HepG2 (cell line): ENCODE results near the gene SLC2A14. TPM values are rescaled to one million over a fixed set of nuclear protein-coding genes. Genes with fewer than 3 reads are reported as not detected.
"Not testable (repeated sequence)": the region's sequence is repeated elsewhere in the genome, so short reads cannot be mapped to it uniquely, and the experiment has no call there.

Experiments used
- ATAC-seq: fragments of 200-7000 bp; cut with Tn5 transposase; 3 replicates; pipeline ENCODE4 v1.9.1; 2020; ENCODE audit warnings: mild to moderate bottlenecking, moderate library complexity
- BruUV-seq: library from RNA; stranded (reverse); fragments of 400-500 nt; replicated peaks from 2 replicates; lab custom pipeline; 2021; lab: Mats Ljungman, UMichigan
- CTCF ChIA-PET: fragments of 300-600 bp; formaldehyde crosslinking; extraction: SDS; loops from one replicate; lab custom pipeline; 2021; ENCODE audit warnings: low total read pairs, inconsistent platforms, low intra/inter-chr PET ratio; lab: Yijun Ruan, JAX
- POLR2A ChIA-PET: fragments of 350-600 bp; sonication (Branson Sonifier 250); formaldehyde crosslinking; loops from one replicate; lab custom pipeline; 2020; ENCODE audit warnings: antibody characterized with exemption, inconsistent platforms; lab: Yijun Ruan, JAX
- DNase-seq: peaks from one replicate; pipeline ENCODE4 v3.0.0-alpha.2; 2015; ENCODE audit warnings: low spot score
- FAIRE-seq: peaks from 3 replicates; lab custom pipeline; 2011; peaks lifted over from hg19 to GRCh38; lab: Jason Lieb, UNC
- H2AFZ ChIP-seq: one replicate; pipeline ENCODE4 v1.6.1; 2011; ENCODE audit warnings: low read length, inconsistent platforms
- H3K27ac ChIP-seq: fragments of 300-600 bp; 3 replicates; pipeline ENCODE4 v1.8.0; 2011; ENCODE audit warnings: mixed run types, mild to moderate bottlenecking, mixed read lengths, low read length, inconsistent platforms; ENCODE audit not compliant: insufficient read depth; ENCODE audit errors: extremely low read length
- H3K27me3 ChIP-seq, 2 experiments: fragments of 200-600 bp in 1 of 2; 2 replicates in 1 of 2; 3 replicates in 1 of 2; pipeline versions ENCODE4 v1.6.0 to v1.8.0; 2011; ENCODE audit warnings: low read length in 2 of 2, mild to moderate bottlenecking in 2 of 2, moderate library complexity in 2 of 2, inconsistent platforms in 1 of 2; ENCODE audit not compliant: insufficient read depth in 2 of 2, control insufficient read depth in 1 of 2
- H3K36me3 ChIP-seq, 2 experiments: fragments of 200-600 bp in 1 of 2; replicated peaks in 1 of 2; 2 replicates in 1 of 2; 3 replicates in 1 of 2; pipeline versions ENCODE4 v1.5.1 to v1.8.0; 2011; ENCODE audit warnings: low read length in 2 of 2, inconsistent platforms in 1 of 2; ENCODE audit not compliant: insufficient read depth in 2 of 2, control insufficient read depth in 1 of 2
- H3K4me1 ChIP-seq: 2 replicates; pipeline ENCODE4 v1.5.1; 2012; ENCODE audit warnings: low read length, inconsistent platforms; ENCODE audit not compliant: insufficient read depth
- H3K4me2 ChIP-seq: 2 replicates; pipeline ENCODE4 v1.6.0; 2011; ENCODE audit warnings: low read depth, low read length, inconsistent platforms
- H3K4me3 ChIP-seq, 3 experiments: fragments of 200-600 bp in 1 of 3; sonication (generic), shearing (Covaris generic) in 1 of 3; replicated peaks in 1 of 3; 2 replicates each; pipeline ENCODE4 v1.5.1; 2011 to 2016; ENCODE audit warnings: low read length in 3 of 3, inconsistent platforms in 2 of 3, low read depth in 2 of 3, mild to moderate bottlenecking in 2 of 3, control low read depth in 1 of 3, mixed read lengths in 1 of 3; ENCODE audit not compliant: insufficient read depth in 1 of 3
- H3K79me2 ChIP-seq: one replicate; pipeline ENCODE4 v1.6.1; 2011; ENCODE audit warnings: low read length, inconsistent platforms; ENCODE audit not compliant: insufficient read depth
- H3K9ac ChIP-seq: 2 replicates; pipeline ENCODE4 v1.6.0; 2011; ENCODE audit warnings: mild to moderate bottlenecking, low read depth, low read length, inconsistent platforms; ENCODE audit not compliant: insufficient read depth
- H3K9me3 ChIP-seq: 2 replicates; pipeline ENCODE4 v1.5.1; 2012; ENCODE audit warnings: mild to moderate bottlenecking, low read length
- H4K20me1 ChIP-seq: 2 replicates; pipeline ENCODE4 v1.6.0; 2011; ENCODE audit warnings: inconsistent platforms, mild to moderate bottlenecking, low read length, moderate library complexity; ENCODE audit not compliant: insufficient read depth
- CEBPB ChIP-seq: IDR thresholded peaks from 2 replicates; pipeline ENCODE4 v1.6.1; 2011; ENCODE audit warnings: low read depth, low read length, improper control_type of control experiment, borderline replicate concordance
- CTCF ChIP-seq: sonication (generic); formaldehyde crosslinking; IDR thresholded peaks from 2 replicates; pipeline ENCODE4 v1.5.0; 2020; ENCODE audit warnings: mild to moderate bottlenecking, missing genetic modification reagents, moderate library complexity
- ELK4 ChIP-seq: sonication (generic); formaldehyde crosslinking; IDR thresholded peaks from 2 replicates; pipeline ENCODE4 v1.9.0; 2021; ENCODE audit warnings: missing genetic modification reagents, borderline replicate concordance
- GTF3A ChIP-seq: sonication (generic); formaldehyde crosslinking; conservative IDR thresholded peaks from 2 replicates; pipeline ENCODE4 v1.4.0; 2020; ENCODE audit warnings: mild to moderate bottlenecking, missing genetic modification reagents
- NR1H2 ChIP-seq: sonication (generic); formaldehyde crosslinking; IDR thresholded peaks from 2 replicates; pipeline ENCODE4 v1.8.1; 2022; ENCODE audit warnings: low read depth, missing genetic modification reagents, borderline replicate concordance
- REL ChIP-seq: sonication (generic); formaldehyde crosslinking; conservative IDR thresholded peaks from 2 replicates; pipeline ENCODE4 v1.8.0; 2022; ENCODE audit warnings: mild to moderate bottlenecking, missing genetic modification reagents, moderate library complexity
- TOE1 ChIP-seq: sonication (generic); formaldehyde crosslinking; IDR thresholded peaks from 2 replicates; pipeline ENCODE4 v1.4.0; 2020; ENCODE audit warnings: mild to moderate bottlenecking, missing genetic modification reagents
- ZBTB38 ChIP-seq: sonication (generic); formaldehyde crosslinking; IDR thresholded peaks from 2 replicates; pipeline ENCODE4 v1.5.1; 2020; ENCODE audit warnings: mild to moderate bottlenecking, missing genetic modification reagents
- ZMYM2 ChIP-seq: sonication (generic); formaldehyde crosslinking; IDR thresholded peaks from 2 replicates; pipeline ENCODE4 v1.8.0; 2022; ENCODE audit warnings: mild to moderate bottlenecking, missing genetic modification reagents
- ZNF282 ChIP-seq: fragments of 450-650 bp; IDR thresholded peaks from 2 replicates; pipeline ENCODE4 v1.6.1; 2018; ENCODE audit not compliant: partially characterized antibody
- ZNF776 ChIP-seq: sonication (generic); formaldehyde crosslinking; IDR thresholded peaks from 2 replicates; pipeline ENCODE4 v1.4.0; 2020; ENCODE audit warnings: mild to moderate bottlenecking, missing genetic modification reagents
- WGBS: methylation state at CpG from one replicate; pipeline ENCODE4 v1.1.6; 2017; ENCODE audit warnings: low lambda C conversion rate; 5-methylcytosine and 5-hydroxymethylcytosine counted together
- in situ Hi-C: cut with HindIII; loops from 2 replicates; pipeline ENCODE4 v1.10.0; 2017; ENCODE audit warnings: low pct_unique_long_range_greater_than_20kb; ENCODE audit not compliant: extremely low pct_ligation_motif_present
- intact Hi-C: fragments of 100-400 bp; cut with micrococcal nuclease; formaldehyde crosslinking; loops from one replicate; pipeline ENCODE4 v1.10.0; 2022; ENCODE audit not compliant: unreplicated experiment
- polyA plus RNA-seq, 8 experiments: library from polyadenylated mRNA; depleted of rRNA in 3 of 8; stranded (reverse) in 7 of 8; unstranded in 1 of 8; fragments of >200 nt; fragmentation: Illumina TruSeq in 4 of 8; extraction: Trizol in 4 of 8; gene quantifications; 2 replicates each; pipeline versions ENCODE4 v1.2.1 to v1.2.3, GENCODE V29; 2011 to 2016; ENCODE audit warnings: low read depth in 4 of 8, missing spikeins in 1 of 8, mixed read lengths in 1 of 8; ENCODE audit not compliant: insufficient read depth in 1 of 8
- total RNA-seq, 5 experiments: library from RNA; depleted of rRNA; stranded (reverse); fragments of >200 nt; fragmentation: Illumina TruSeq; extraction: Trizol; gene quantifications; 2 replicates each; pipeline ENCODE4 v1.2.3, GENCODE V29; 2016; ENCODE audit warnings: low read depth in 1 of 5

SLC2A14 gene
- total and polyA plus RNA-seq, 2 of the 13 experiments (the other 11 are each of a cell fraction or from before 2014, with no cell fraction given), result 7.7 to 39.0 TPM

GRCh38 chr12:7797269-7797668 lies 75.4 kb downstream of the SLC2A14 start:
- intact Hi-C loops, ATAC-seq, in situ Hi-C loops, H3K79me2 ChIP-seq, H4K20me1 ChIP-seq, H3K36me3 ChIP-seq, FAIRE-seq, H3K9me3 ChIP-seq, H2AFZ ChIP-seq, H3K4me3 ChIP-seq, H3K27ac ChIP-seq, BruUV-seq, CTCF ChIA-PET, DNase-seq, H3K4me2 ChIP-seq, H3K9ac ChIP-seq, H3K27me3 ChIP-seq: not testable (repeated sequence)
- POLR2A ChIA-PET, result interaction anchor here (1.4 kb wide), 1 partner anchor 108 kb away, joined by 3 read pairs; no protein-coding TSS in a partner anchor
- peaks cover 44% of the 10 kb centered on the region for H3K4me1 ChIP-seq
- 0 out of 2 replicates have a peak, but pooled peaks have one; percentile 1 for TF ChIP-seq CEBPB
- WGBS, result 50% methylated on average over 7 of the region's 7 CpGs

- no peak overlapping the region for H3K4me3 ChIP-seq
- ChIA-PET CTCF (no interaction called here), POLR2A (no interaction called here)
- H4K20me1 ChIP-seq, result no peaks in the 10 kb centered on the region
- H3K27me3 ChIP-seq, result peaks cover 1 to 9% of the 10 kb centered on the region in 2 experiments; a peak in 2 of 5 replicates
- H3K4me1 ChIP-seq, result peaks cover 12% of the 10 kb centered on the region
- FAIRE-seq, result no peak
- no peak for DNase-seq
- no peaks in the 10 kb centered on the region for H3K9me3 ChIP-seq
- H3K9ac ChIP-seq, result no peak overlapping the region
- H2AFZ ChIP-seq, result no peak overlapping the region
- H3K36me3 ChIP-seq, result no peaks in the 10 kb centered on the region
- intact Hi-C loops, result no loop called here
- ATAC-seq, result no peak
- BruUV-seq, result no TSS peak
- in situ Hi-C loops, result no loop called here
- no peak overlapping the region for H3K27ac ChIP-seq
- no peak for TF ChIP-seq TOE1
- no peak for TF ChIP-seq ZMYM2 (CRISPR knock-in tag)
- TF ChIP-seq ZNF282, result no peak
- TF ChIP-seq ZBTB38, result no peak
- no peak for TF ChIP-seq GTF3A (CRISPR knock-in tag)
- no peak for TF ChIP-seq ELK4 (CRISPR knock-in tag)
- no peak for TF ChIP-seq REL (CRISPR knock-in tag)
- no peak for TF ChIP-seq CTCF (CRISPR knock-in tag)
- TF ChIP-seq NR1H2, result no peak
- no peak for TF ChIP-seq ZNF776 (CRISPR knock-in tag)
- TF ChIP-seq, all 625 proteins: peak for 0
- Histone ChIP-seq H3K4me2 (no peak overlapping the region), H3K79me2 (no peaks in the 10 kb centered on the region)
- 52% methylated on average over 3 of the region's 3 CpGs for WGBS
Observed at GRCh38 chr12:7793211-7793610, 79.5 kb downstream of the SLC2A14 start.
